Gastroesophageal sphincter (tissue), 3 donors: ENCODE measurements around the gene CRACR2A.

Experiments
- CTCF ChIP-seq, 4 experiments: fragments of 200-600 bp in 2 of 4; fragments of 450-650 bp in 2 of 4; sonication (generic) in 1 of 4; IDR thresholded peaks; one replicate each; pipeline ENCODE4 v1.5.1; 2017 to 2019; ENCODE audit warnings: antibody characterized with exemption in 4 of 4, mild to moderate bottlenecking in 2 of 4, moderate library complexity in 2 of 4
- EP300 ChIP-seq: sonication (generic); formaldehyde crosslinking; IDR thresholded peaks from one replicate; pipeline ENCODE4 v1.6.1; 2017; ENCODE audit warnings: antibody characterized with exemption, mild to moderate bottlenecking
- POLR2A ChIP-seq, 2 donors: fragments of 450-650 bp; IDR thresholded peaks; one replicate each; pipeline ENCODE4 v1.6.1; 2017; ENCODE audit warnings: antibody characterized with exemption in 2 of 2, mild to moderate bottlenecking in 2 of 2, moderate library complexity in 1 of 2
- POLR2AphosphoS5 ChIP-seq: sonication (generic); formaldehyde crosslinking; IDR thresholded peaks from one replicate; pipeline ENCODE4 v1.6.1; 2017; ENCODE audit warnings: antibody characterized with exemption

- TF ChIP-seq CTCF (IDR thresholded peaks at IDR 0.05) (no peak), POLR2A (IDR thresholded peaks at IDR 0.05) (no peak), POLR2AphosphoS5 (no peak), EP300 (no peak)
These were observed 153.7 kb downstream of the CRACR2A start for GRCh38 chr12:3598896-3599860.
